GM19023 (cell line): ENCODE data around the gene INTS6.
"Not testable (repeated sequence)": the region's sequence is repeated elsewhere in the genome, so short reads cannot be mapped to it uniquely, and the experiment has no call there.

Source experiments
- ATAC-seq: cut with Tn5 transposase; IDR thresholded peaks from one replicate; pipeline ENCODE4 v1.9.1; 2021; ENCODE audit warnings: mild to moderate bottlenecking, moderate library complexity; ENCODE audit not compliant: unreplicated experiment

INTS6 gene

DNA sequence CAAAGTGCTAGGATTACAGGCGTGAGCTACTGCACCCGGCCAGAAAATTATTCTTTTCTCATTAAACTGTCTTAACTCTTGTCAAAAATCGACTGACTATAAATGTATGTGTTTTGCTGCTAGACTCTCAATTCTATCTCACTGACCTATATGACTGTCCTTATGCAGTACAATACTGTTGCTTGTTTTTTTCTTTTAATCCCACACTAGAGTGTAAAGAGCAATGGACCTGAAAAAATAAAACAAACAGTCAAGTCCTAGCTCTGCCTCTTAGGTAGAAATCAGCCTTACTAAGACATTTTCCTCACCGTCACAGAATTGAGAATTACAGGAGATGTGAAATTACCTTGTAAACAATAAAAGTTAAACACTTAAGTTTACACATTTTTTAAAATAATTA is 35.1 kb downstream of the INTS6 start:
- ATAC-seq, result no peak

DNA sequence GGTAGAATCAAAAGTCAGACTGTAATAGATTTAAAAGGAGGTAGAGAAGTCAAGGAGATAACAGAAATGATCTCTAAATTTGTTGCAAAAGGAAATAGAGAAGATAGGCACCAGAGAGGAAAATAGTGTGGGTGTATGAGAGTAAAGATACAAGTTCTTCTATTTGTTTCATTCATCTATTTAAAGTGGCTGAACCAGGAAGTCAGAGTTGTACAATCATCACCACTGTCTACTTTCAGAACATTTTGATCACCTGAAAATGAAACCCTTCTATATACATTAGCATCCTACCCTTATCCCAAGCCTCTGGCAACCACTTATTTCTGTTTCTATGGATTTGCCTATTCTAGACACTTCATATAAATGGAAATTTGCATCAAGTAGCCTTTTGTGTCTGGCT is 36.7 kb downstream of the INTS6 start:
- peak; percentile 54 for ATAC-seq

DNA sequence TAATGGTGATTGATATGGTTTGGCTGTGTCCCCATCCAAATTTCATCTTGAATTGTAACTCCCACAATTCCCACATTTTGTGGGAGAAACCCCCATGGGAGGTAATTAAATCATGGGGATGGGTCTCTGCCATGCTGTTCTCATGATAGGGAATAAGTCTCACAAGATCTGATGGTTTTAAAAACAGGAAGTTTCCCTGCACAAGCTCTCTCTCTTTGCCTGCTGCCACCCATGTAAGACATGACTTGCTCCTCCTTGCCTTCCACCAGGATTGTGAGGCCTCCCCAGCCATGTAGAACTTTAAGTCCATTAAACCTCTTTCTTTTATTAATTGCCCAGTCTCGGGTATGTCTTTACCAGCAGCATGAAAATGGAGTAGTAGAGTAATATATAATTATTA is 37.5 kb downstream of the INTS6 start:
- ATAC-seq, result not testable (repeated sequence)

DNA sequence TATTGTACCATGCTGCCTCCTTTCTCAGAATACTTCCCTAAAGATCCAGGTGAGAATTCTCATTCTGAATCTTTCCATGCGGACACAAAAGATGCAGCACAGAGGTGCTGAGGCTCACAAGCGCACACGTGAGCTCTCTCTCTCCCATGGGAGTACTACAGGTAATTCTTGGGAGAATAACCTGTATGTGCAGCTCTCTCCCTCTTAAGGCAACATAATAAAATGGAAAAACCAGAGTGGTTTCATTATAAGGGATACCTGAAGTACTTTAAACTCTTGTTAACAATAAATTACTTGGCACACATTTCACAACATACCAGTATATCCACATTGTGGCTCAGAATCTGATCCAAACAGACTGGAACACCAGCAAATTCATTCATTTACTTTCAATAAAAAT is 40.4 kb downstream of the INTS6 start:
- no peak for ATAC-seq

DNA sequence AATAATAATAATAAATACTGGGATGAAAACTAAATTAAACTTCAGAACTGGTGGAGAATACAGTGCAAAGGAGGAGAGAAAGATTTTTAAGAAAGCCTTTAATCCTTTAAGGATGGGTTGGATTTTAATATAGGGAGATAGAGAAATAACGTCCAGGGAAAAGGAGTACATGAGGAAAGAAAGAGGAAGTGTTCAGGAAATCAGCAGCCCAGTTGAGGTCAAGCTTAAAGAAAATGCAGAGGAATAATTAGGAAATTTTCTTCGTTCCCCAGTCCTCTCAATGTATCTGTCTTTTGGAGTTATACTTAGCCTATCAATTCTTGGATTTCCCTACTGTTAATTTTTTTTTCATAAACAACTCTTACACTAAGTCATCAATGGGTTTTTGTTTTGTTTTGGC is 47.7 kb downstream of the INTS6 start:
- ATAC-seq, result no peak

DNA sequence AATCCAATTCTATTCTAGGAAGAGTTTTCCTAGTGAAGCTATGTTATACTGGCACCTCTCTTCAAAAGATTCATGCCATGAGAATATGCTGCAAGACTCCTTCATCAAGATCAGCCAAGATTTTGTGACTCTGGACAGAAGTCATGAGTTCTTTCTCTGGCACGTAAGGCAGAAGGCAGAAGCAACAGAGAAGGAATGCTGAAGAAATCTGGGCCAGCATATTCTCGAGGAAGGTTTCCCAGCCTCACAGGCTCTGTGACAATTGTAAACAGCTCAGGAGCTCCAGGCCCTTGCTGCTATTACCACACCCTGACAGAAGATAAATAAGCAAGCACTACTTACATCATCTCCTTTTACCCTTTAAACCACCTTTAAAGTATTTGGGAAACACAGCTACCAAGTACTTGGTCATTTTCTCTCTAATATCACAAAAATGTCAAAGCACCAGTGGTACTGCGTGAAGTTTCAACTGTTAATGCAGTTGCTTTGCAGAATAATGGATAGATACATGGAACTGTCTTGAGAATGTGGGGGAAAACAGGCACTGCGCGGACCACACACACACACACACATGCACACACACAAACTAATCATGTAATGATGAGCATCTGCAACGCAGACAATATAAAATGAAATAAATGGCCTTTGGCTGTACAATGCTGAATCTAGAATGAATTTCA is 55.4 kb downstream of the INTS6 start:
- no peak for ATAC-seq

DNA sequence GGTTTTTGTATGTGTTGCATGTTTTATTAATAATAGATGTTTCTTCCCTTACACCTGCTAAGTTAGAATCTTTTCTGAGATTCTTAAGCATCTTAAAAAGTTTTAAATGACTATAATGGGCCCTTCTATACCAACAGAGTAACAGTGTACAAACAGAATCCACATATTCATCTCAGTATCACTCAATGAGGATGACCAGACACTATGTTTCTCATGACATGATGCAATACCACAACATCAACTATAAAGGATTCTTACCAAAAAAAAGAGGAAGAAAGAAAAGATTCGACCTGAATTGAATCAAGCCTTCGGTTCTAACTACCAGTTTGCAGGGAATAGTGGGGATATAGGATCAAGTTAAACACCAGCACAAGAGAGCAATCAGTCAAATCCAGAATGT is 56.5 kb downstream of the INTS6 start:
- ATAC-seq, result peak; percentile 52

DNA sequence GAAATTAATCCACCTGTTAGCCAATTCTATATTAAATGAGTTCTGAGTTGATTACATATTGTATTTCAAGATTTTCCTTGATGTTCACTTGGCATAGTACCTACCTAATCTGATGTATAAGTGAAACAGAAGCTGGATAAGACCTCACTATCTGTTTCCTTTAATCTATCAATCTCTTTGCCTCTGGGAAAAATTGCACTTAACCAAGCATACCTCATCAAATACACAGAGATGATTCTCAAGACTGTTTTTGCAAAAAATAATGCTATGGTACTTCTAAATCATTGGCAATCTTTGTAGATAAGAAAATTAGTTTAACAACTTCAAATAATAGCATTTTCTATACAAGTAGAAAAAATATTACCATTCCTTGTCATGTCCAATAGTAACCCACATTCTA is 58.1 kb downstream of the INTS6 start:
- no peak for ATAC-seq

DNA sequence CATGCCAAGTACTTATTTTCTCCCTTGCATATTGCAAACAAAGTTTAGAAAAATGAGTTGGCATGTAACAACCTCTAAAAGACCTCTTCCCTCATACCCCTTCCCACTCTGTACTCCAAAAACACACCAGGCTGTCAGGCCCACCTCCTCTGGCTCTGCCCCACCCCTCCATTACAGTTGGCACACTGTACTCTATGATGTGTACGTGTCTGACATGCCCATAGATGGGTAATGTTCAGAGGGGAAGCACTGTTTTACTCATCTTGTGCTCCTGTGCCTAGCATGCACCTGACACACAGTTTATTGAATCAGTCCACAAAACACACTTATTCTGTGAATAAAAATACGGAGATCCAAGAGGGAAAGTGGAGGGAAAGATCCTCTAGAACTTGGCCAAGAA is 67.7 kb downstream of the INTS6 start:
- ATAC-seq, result no peak

DNA sequence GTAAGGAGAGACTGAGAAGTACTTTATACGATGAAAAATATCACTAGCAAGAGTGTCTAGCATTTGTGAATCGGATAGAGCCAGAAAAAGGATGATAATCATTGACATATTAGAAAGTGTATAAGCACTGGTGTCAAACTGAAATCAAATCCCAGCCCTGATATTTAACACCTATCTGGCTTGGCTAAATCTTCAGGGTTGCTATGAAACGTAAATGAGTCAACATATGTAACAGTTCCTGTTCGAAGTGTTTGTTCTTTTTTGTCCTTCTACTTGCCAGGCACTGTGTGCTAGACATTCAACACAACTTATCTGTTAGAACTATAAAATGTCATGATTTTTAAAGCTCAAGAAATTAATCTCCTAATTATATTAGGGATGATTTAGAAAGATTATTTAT is 72.6 kb downstream of the INTS6 start:
- ATAC-seq, result no peak

DNA sequence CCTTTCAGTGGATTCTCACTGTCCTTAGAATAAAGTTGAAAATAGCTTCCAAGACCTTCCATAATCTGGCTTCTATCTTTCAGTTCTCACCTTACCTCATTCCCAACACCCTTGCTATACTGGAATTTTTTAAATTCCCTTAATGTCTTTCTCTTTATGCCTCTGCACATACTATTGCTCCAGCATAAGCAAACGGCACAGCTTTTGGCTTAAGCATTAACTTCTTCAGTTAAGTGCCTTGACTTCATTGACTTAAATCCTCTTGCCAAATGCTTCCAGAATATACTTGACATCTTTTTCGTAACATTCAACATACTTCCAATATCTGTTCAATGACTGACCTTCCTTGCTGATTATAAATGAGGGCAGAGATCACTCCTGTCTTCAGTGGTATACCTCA is 79.4 kb downstream of the INTS6 start:
- ATAC-seq, result no peak

DNA sequence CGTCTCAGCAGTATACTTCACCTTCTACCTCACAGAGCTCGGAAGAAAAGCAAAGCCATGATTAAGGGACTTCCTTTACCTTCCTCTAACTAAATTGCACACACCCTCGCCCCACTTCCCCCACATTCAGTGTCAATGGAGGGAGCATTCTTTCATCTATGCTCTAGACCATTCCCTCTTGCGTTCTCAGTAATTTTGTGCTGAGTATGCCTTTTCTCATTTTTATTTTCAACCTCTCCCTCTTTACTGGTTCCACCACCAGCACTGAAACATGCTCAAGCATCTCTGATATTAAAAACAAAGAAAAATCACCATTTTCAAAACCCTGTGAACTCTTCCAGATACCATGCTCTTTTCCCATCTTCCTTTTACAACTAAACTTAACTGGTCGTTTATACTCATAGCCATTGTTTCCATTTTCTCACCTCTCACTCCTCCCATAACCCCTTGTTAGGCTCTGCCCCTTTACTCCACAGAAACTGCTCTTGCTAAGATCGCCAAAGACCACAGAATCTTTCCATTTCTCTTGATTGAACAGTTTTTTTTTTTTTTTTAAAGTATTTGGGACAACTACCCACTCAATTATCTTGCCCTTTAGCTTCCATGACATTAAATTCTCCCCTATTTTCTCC is 81.0 kb downstream of the INTS6 start:
- no peak for ATAC-seq

DNA sequence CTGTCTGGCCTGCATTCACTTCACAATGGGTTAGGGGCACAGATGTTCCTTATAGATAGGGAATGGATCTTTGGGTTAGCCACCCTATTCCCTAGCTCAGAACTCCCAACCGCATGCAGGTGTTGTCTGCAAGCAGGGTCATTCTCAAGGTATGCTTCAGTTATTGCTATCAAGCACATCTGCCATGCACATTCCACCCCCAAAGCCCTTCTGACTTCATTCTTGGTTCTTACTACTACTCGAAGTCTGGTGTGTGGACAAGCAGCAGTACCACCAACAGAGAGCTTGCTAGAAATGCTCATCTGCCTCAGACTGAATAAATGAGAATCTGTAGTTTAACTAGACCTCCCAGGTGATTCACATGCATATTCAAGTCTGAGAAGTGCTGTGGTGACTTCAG is 82.0 kb downstream of the INTS6 start:
- no peak for ATAC-seq

DNA sequence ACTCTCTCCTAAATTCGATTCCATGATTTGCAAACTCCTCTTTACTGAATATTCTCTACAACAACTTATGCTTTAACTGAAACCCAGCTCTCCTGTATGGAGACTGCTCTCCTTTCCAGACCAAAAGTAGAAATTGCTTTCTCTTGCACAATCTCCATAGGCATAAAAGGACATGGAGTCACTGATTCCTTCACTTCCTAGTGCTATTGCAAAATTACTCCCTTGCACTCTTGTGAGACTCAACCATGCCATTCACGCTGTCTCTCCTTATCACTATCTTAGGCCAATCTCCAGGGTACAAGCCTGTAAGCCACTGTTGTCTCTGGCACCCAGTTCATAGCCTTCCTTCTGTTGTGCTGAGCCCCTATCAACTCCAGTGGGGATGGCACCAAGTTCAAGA is 82.7 kb downstream of the INTS6 start:
- ATAC-seq, result no peak

DNA sequence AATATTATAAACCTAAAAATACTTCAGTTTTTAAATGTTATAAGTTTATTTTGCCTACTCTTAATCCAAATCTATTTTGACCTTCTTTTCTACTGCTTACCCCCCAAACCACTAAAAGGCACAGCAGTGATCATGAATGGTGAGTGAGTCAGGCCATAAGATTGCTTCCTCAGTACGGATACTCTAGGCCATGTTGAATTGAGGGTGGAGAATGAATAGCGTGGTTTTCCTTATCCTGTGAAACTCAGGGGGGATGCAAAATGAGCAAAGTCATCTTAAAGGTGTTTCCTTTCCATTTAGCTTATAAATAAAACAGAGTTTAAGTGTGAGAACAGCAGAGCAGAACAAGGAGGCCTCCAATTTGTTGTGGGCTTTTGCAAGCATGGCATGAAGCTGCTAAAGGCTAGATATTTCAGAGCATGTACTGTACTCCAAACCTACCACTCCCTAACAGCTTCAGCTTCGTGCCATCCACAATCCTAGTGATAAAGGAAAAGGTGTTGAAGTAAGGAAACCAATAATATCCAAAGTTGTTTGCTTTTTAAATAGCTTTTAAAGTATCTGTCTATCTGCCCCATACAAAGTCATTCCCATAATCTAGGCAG is 88.3 kb downstream of the INTS6 start:
- no peak for ATAC-seq

DNA sequence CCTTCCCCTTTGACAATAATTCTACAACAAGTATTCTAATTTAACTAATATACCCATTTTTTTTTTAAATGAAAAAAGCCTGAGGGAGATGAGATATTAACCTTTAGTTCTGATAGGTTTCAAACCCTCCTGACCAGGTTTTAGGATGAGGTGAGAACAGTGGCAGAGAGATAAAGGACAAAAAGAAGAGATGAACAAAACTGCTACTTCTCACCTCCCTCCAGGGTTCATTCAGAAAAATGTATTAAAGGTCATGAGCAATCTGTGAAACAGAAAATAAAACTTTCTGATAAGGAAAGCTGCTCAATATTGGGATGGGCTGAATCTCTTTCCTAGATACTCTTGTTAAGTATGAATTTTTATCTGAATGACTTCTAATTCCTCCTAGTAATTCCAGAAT is 89.2 kb downstream of the INTS6 start:
- no peak for ATAC-seq

DNA sequence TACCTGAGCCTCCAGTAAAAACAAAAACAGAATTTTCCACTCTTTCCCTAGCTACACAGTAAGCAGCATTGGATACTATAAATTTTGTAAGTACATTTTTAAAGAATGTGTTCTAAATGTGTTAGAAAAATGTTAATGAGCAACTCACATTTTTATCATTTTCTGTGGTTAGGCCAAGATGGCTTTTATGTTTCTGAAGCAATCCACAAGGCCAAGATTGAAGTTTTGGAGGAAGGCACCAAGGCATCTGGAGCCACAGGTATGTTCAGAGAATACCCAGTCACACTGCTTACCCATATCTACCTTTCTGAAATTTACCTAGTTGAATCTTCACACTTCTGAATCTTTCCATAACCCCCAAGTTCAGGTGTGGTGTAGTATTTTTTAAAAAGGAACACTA is 91.7 kb downstream of the INTS6 start:
- no peak for ATAC-seq

DNA sequence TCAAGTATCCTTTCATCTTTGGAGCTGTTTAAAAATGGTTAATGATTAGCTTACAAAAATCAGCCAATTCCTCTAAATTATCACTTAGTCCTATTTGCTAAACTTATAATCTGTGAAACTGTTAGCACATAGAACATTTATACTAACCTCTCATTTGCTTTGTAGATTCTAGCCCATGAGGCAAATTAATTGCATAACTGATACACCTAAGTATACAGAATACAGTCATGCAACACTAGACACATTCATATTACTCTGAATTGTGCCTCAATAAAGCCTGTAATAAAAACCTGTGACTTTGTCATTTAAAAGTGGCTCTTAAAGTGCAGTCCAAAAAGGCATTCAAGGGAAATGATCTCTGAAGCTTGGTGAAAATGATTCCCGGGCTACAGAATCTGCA is 92.3 kb downstream of the INTS6 start:
- ATAC-seq, result no peak

DNA sequence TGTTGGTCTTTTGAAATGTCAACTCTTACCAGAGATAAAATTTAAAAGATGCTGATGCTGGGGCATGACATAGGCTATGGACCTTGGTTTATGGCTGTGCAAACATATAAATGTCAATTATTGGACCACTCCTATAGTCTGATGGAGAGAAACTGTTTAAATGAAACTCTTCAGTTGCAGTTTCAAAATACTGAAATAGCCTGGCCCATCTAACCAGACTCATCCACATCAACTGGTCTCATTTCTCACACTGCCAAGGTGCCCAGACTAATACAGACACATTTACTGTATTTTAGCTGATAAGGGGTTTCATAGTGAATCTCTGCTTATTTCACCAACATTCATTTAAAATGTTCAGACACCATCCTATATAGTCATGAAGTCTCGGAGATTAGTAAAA is 93.5 kb downstream of the INTS6 start:
- no peak for ATAC-seq

DNA sequence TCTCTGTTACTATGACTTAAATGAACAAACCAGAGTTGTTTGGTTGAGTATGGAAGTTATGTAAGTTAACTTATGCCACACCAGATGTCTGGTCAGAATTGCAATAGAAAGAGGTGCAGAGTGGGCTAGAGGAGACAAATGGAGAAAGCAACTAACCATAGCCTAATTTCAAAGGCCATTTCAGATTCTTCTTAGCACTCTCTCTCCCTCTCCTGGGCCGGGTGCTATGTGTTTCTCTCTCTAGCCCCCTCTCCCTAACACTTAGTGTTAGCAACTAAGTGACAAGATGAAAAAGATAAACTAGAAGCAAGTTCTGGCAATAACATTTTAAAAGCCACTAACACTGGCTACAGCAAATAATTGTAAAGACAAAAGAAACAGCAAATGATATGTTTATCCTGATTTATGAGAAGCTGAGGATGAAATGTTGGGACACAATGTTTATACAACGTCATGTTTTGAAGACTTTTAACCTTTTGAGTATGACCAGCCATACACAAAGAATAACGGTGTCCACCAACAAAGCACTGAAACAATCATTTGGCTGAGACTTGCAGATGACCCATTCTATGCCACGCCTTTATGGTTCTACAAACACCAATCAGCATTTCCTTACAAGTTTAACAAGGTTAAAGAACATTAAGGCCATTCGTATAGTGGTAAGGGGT is 94.8 kb downstream of the INTS6 start:
- ATAC-seq, result no peak

DNA sequence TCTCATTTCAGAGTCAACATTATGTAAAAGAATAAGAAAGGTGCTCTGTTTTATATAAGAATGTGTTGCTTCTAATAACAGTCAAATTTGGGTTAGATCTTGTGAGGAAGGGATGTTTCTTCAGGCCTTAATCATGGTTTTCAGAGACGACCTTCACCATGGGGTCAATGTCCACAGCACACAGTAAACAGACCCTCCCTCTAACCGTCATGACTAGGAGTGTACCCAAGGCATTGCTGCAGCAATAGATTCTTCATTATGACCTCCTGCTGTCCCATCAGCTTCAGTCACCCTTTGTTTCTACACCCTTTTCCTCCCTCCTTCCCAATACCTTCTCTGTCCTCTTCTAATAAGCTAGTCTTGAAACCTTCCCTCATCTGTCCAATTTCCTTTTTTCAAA is 97.6 kb downstream of the INTS6 start:
- ATAC-seq, result no peak

DNA sequence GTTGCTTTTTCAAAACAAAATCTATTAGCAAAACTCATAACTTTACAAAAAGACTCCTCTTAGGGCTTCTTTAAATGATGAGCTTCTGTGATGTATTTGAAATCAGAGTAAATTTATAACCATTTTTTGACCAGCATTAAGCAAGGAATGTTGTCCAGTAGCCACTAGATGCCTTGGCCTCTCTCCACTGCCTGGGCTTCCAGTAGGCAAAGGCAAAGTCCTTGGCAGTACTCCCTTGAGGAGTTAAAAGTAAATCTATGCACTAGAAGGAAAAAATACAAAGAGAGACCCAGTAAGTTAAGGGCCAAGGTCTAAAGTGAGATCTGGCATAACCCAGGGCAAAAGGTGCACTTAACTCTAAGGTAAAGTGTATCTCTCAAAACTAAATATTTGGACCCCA is 103.8 kb downstream of the INTS6 start:
- ATAC-seq, result no peak
